ENCODE measurements around the gene AMOTL2.

DNA sequence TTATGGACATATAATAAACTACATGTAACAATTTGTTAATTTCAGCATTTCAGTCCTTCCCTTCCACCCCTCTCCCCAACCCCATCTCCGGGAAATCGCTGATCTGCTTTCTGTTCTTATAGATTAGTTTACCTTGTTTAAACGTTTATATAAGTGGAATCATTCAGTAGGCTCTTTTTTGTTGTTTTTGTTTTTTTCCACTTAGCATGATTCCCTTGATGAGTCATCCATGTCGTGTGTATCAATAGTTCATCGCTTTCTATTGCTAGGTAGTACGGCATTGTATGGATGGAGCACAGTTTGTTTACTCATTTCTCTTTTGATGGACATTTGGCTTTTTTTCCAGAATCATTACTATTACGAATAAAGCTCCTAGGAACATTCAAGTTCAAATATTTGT is 23.5 kb upstream of the AMOTL2 start:
- TF ChIP-seq EP300 (IDR thresholded peaks at IDR 0.05; ENCODE audit: borderline replicate concordance): no peak
- TF ChIP-seq ZBTB7A (IDR thresholded peaks at IDR 0.05; ENCODE audit: low read depth): no peak
- no peak for TF ChIP-seq REST (IDR thresholded peaks at IDR 0.05; ENCODE audit: low read depth)
- TF ChIP-seq TCF12 (IDR thresholded peaks at IDR 0.05; ENCODE audit: low read depth): no peak
- no peak for TF ChIP-seq TAF1 (IDR thresholded peaks at IDR 0.05; ENCODE audit: low read depth)
- TF ChIP-seq FOXM1 (IDR thresholded peaks at IDR 0.05; ENCODE audit: borderline replicate concordance, low read depth): no peak
